ENCODE results near the gene RGSL1. TPM values are rescaled to one million over a fixed set of nuclear protein-coding genes. Genes with fewer than 3 reads are reported as not detected.

The RGSL1 gene
- total RNA-seq, 2 donors from 2014 or later: not detected

DNA sequence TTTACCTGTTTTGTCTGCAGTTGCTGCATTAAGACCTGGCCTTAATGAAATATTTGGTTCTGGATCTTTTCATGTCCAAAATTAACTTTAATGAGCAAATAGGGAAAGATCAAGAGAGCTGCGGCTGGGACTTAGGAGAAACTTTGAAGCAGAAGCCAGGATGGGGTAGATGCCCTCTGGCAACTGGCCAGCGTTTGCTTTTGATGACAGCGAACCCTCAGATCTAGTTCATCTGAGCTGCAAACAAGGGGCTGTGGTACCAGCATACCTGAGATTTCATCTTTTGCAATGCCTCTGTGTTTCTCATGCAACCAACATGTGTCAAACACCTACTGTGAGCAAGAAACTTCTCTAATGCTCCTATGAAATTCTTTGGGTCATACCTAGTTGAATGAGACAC lies 36.5 kb upstream of the RGSL1 start:
- H3K9me3 ChIP-seq (ENCODE audit: control insufficient read depth, low read length): no peaks in the 10 kb centered on the region

DNA sequence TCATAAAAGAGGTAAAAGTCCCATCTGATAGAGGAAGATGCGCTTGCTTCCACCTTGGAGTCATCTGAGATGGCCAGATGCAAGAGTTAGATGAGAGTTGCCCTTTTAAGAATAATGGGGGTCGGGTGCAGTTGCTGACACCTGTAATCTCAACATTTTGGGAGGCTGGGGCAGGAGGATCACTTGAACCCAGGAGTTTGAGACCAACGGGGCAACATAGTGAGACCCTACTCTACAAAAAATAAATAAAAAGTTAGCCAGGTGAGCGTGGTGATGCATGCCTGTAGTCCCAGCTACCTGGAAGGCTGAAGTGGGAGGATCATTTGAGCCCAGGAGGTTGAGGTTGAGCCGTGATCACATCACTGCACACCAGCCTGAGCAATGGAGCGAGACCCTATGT lies 36.0 kb upstream of the RGSL1 start:
- no peak overlapping the region for H3K4me3 Mint-ChIP-seq
- TF ChIP-seq, protein P1, sequence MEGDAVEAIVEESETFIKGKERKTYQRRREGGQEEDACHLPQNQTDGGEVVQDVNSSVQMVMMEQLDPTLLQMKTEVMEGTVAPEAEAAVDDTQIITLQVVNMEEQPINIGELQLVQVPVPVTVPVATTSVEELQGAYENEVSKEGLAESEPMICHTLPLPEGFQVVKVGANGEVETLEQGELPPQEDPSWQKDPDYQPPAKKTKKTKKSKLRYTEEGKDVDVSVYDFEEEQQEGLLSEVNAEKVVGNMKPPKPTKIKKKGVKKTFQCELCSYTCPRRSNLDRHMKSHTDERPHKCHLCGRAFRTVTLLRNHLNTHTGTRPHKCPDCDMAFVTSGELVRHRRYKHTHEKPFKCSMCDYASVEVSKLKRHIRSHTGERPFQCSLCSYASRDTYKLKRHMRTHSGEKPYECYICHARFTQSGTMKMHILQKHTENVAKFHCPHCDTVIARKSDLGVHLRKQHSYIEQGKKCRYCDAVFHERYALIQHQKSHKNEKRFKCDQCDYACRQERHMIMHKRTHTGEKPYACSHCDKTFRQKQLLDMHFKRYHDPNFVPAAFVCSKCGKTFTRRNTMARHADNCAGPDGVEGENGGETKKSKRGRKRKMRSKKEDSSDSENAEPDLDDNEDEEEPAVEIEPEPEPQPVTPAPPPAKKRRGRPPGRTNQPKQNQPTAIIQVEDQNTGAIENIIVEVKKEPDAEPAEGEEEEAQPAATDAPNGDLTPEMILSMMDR (conservative IDR thresholded peaks at IDR 0.05): no peak
- Histone ChIP-seq H3K9me3 (ENCODE audit: control insufficient read depth, low read length) (no peaks in the 10 kb centered on the region), H3K4me1 (ENCODE audit: control insufficient read depth, insufficient read depth, low read length) (no peaks in the 10 kb centered on the region), H3K4me3 (ENCODE audit: low read length) (no peak overlapping the region), H3K9ac (ENCODE audit: extremely low read depth, low read length, poor library complexity, severe bottlenecking) (no peak overlapping the region), H3K27ac (ENCODE audit: low read depth, low read length) (no peak overlapping the region), H3K36me3 (ENCODE audit: control insufficient read depth, insufficient read depth, low read length) (no peaks in the 10 kb centered on the region), H3K27me3 (ENCODE audit: control insufficient read depth, insufficient read depth, low read length, poor library complexity, severe bottlenecking) (no peaks in the 10 kb centered on the region)
- DNase-seq: no peak
- no peak overlapping the region for H3K27ac Mint-ChIP-seq
- H3K4me1 Mint-ChIP-seq: peaks cover 2% of the 10 kb centered on the region
- no peaks in the 10 kb centered on the region for H3K9me3 Mint-ChIP-seq
- 85 to 95% methylated on average over 3 to 6 of the region's 6 CpGs for WGBS, 2 experiments (ENCODE audit: insufficient coverage in 1 of 2, insufficient read length in 1 of 2)
- H3K36me3 Mint-ChIP-seq (ENCODE audit: low read depth): no peaks in the 10 kb centered on the region
- no peaks in the 10 kb centered on the region for H3K27me3 Mint-ChIP-seq (ENCODE audit: insufficient read depth)

More for the DNA sequence above, 36.5 kb upstream of the RGSL1 start:
- Histone ChIP-seq H3K9ac (ENCODE audit: extremely low read depth, low read length, poor library complexity, severe bottlenecking) (no peak overlapping the region), H3K27me3 (ENCODE audit: control insufficient read depth, insufficient read depth, low read length, poor library complexity, severe bottlenecking) (no peaks in the 10 kb centered on the region), H3K4me3 (ENCODE audit: low read length) (no peak overlapping the region), H3K4me1 (ENCODE audit: control insufficient read depth, insufficient read depth, low read length) (no peaks in the 10 kb centered on the region), H3K36me3 (ENCODE audit: control insufficient read depth, insufficient read depth, low read length) (no peaks in the 10 kb centered on the region), H3K27ac (ENCODE audit: low read depth, low read length) (no peak overlapping the region)
- Mint-ChIP-seq H3K27me3 (ENCODE audit: insufficient read depth) (no peaks in the 10 kb centered on the region), H3K27ac (no peak overlapping the region), H3K4me1 (peaks cover 6% of the 10 kb centered on the region), H3K4me3 (no peak overlapping the region), H3K36me3 (ENCODE audit: low read depth) (no peaks in the 10 kb centered on the region), H3K9me3 (no peaks in the 10 kb centered on the region)
- TF ChIP-seq, protein P1 (conservative IDR thresholded peaks at IDR 0.05): no peak
- 93 to 94% methylated on average over 2 to 3 of the region's 3 CpGs for WGBS, 2 experiments (ENCODE audit: insufficient coverage in 1 of 2, insufficient read length in 1 of 2)
- no peak for DNase-seq

DNA sequence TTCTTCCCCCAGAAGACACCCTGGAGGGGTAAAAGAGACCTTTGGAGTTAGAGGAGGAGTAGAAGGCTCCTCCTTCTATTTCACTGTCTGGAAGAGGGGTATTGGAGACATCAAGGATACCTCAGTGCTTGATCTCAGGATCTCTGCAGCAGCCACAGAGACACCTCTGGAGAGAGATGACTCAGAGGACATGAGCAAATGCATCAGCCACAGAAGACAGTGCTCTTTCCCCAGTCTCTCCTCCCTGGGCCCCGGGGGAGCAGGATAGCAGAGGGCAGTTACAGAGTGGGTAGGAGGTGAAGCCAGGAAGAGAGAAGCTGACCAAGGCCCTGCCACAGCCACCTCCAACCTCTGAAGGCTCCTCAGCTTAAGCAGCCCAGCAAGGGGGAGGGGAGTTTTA lies 34.2 kb upstream of the RGSL1 start:
- no peak overlapping the region for H3K27ac Mint-ChIP-seq
- no peak overlapping the region for H3K9ac ChIP-seq (ENCODE audit: extremely low read depth, low read length, poor library complexity, severe bottlenecking)
- DNase-seq: no peak
- 90% methylated on average over 1 of the region's 1 CpG; no CpG with 5 or more reads in 1 of the 2 experiments for WGBS, 2 experiments (ENCODE audit: insufficient coverage in 1 of 2, insufficient read length in 1 of 2)
- no peaks in the 10 kb centered on the region for H3K36me3 ChIP-seq (ENCODE audit: control insufficient read depth, insufficient read depth, low read length)
- H3K27me3 ChIP-seq (ENCODE audit: control insufficient read depth, insufficient read depth, low read length, poor library complexity, severe bottlenecking): no peaks in the 10 kb centered on the region
- H3K4me3 ChIP-seq (ENCODE audit: low read length): no peak overlapping the region
- H3K27ac ChIP-seq (ENCODE audit: low read depth, low read length): no peak overlapping the region
- no peaks in the 10 kb centered on the region for H3K9me3 ChIP-seq (ENCODE audit: control insufficient read depth, low read length)
- no peaks in the 10 kb centered on the region for H3K4me1 Mint-ChIP-seq
- no peak overlapping the region for H3K4me3 Mint-ChIP-seq
- no peaks in the 10 kb centered on the region for H3K27me3 Mint-ChIP-seq (ENCODE audit: insufficient read depth)
- H3K9me3 Mint-ChIP-seq: no peaks in the 10 kb centered on the region
- no peaks in the 10 kb centered on the region for H3K4me1 ChIP-seq (ENCODE audit: control insufficient read depth, insufficient read depth, low read length)
- TF ChIP-seq, protein P1 (conservative IDR thresholded peaks at IDR 0.05): no peak
- H3K36me3 Mint-ChIP-seq (ENCODE audit: low read depth): no peaks in the 10 kb centered on the region
